NCI-H2107 (cell line): ENCODE measurements around the gene ADARB1.

Source experiments
- DNase-seq: peaks from one replicate; lab custom pipeline; 2025; lab: John Stamatoyannopoulos, UW

Gene ADARB1

DNA sequence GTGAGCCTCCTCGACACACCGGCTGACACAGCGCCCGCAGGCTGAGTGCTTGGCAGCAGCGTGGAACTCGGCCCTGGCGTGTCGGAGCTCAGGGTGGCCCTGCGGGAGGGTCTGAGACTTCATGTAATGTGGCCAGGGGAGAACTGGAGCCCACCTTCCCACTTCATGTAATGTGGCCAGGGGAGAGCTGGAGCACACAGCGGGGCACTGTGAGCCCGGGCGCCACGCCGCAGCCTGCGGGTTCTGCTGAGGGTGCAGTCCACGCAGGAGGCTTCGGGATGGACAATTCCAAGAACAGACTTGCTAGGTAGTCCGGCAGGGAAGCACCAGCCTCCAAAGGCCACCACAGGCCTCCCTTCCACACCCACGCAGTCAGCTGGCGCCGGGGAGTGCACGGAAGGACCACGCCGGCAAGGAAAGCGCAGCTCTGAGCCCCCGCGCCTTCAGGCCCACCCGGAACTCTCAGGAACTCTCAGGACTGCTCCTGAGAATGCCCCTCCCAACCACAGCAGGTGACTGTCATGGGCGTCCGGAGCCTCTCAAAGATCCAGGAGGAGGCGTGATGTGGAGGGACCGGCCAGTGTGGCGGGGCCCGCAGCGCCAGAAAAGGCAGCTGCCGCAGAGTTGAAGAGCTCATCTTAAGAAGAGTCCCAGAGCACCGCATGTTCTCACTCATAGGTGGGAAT is 19.3 kb upstream of the ADARB1 start:
- DNase-seq, result no peak

DNA sequence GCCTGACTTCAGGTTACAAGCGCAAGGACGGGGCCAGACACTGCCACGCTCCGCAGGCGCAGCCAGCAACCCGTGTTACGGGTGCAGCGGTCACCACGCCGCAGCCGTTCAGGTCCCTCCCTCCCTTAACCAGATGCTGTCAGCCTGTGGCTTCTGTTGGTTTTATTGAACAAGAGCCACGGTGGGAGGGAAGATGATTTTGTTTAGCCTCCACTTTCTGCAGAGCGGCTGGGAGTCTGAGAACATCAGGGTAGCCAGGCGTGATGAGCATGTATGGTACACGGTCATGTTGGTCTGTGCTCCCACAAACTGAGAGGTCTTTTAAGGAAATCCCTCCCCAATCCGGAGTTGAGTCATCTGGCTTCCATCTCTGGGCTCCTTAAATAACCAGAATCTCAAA is 18.5 kb upstream of the ADARB1 start:
- DNase-seq, result no peak

DNA sequence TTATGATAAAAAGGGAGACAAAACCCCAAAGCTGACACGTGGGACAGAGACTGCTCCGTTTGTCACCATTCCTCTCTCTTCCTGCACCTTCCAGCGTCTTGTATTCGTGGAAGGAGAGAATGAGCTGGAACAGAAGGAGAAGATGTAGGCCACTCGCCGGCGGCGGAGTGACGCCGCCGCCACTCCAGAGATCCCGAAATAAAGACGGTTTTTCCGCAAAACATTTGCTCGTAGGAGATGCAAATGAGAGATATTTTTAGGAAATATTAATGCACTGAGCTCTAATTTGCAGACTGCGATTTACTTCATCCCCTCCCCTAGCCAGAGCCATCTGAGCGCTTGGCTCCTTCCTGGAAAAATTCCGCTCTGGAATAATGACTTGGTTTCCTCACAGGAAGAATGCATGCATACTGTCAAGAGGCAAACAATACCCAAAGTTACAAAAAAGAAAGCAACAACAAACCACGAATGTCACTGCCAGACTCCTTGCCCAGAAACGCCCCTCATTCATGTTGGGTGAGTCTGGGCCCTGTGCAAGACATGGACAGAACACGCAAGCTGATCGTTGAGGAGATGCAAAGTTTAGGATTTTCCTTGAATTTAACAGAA is 18.0 kb upstream of the ADARB1 start:
- no peak for DNase-seq

DNA sequence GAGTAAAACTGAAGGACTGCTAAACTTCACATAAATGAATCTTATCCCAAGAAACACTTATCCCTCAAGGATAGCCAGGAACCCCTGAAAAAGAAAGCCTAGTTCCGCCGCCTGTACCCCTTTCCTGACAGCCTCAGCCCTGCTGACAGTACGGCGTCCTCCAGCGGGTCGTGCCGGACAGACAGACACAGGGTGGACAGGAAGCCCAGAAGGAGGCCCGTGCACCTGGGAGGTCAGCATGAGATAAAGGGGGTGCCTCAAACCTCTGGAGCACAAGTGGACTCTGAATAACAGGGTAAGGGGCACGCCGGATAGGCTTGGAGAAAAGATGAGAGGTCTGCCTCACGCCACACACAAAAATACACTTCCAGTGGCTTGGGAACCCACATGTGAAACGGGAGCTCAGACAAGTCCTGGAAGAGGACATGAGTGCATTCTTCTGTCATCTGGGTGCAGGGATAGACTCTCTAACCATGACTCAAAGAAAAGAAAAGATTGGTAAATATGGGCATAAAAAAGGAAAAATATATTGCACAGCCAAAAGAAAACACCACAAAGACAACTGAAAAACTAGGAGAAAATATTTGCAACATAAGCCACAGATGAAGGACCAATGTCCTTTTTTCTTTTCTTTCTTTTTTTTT is 17.3 kb upstream of the ADARB1 start:
- no peak for DNase-seq

DNA sequence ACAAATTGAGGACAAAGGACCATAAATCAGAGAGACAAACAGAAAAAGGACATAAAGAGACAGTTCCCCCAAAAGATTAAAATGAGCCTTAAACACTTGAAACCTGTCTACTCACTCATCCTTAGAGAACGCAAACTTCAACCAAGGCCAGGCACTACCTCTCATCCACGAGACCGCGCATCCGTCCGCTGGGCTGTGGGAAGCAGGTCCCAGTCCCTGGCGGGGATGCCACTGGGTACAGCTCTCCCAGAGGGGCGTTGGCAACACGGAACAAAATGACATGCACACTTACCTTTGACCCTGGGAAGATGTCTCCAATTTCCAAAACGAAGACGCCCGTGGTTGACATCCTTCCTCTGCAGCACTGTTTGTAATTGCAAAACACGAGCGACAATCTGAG is 16.5 kb upstream of the ADARB1 start:
- no peak for DNase-seq

DNA sequence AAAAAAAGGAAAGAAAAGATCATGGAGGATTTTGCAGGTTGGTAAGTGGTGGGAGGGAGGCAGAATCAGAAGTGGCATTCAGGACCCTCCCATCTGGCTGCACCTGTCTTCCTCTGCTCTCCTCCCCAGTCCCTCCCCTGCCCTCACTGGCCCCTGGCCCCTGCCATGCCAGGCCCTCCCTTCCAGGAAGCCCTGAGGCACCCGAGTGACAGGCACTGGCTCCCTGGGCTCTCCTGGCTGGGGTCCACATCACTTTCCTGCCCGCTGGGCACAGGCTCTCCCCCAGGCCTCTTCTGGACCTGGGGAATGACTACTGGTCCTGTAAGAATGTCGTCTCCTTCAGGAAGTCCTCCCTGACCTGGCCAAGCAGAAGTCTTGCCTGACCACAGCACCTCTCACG is 15.3 kb upstream of the ADARB1 start:
- DNase-seq, result no peak

DNA sequence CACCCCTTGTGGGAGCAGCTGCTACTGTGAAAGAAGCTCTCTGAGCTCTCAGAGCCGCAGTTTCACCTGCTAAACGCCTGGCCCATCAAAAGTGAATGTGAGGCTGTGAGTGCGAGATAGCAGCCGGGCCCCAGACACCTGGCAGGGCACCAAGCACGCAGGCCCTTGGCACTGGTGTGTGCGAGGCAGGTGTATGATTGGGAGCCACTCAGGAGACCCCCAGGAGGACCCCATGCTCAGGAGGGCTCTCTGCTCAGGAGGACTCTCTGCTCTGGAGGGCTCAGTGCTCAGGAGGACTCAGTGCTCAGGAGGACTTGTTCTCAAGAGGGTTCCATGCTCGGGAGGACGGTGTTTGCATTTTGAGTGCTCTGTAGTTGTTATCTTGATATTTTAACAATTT is 14.3 kb upstream of the ADARB1 start:
- no peak for DNase-seq

DNA sequence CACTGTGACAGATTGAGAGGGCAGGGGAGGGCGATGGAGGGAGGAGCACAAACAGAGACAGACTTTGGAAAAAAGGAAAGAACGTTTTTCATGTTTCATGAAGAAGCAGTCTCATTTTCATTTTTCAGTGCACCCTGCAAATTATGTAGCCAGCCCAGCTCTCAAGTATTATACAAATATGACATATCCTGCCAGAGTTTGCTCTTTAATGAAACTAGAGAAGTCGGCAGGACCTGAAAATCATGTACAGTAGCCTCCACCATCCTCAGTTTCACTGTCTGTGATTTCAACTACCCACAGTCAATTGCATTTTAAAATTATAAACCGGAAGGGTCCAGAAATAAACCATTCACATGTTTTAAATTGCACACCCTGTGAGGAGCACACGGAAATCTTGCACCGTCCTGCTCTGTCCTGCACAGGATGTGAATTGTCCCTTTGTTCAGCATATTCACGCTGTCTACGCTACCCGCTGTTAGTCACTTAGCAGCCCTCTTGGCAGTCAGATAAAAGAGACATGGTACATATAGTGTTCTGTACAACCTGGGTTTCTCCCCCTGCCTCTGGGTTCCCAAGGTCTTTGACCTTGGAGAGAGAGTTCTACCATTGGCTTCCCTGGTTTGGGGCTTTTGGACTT is 13.6 kb upstream of the ADARB1 start:
- no peak for DNase-seq

DNA sequence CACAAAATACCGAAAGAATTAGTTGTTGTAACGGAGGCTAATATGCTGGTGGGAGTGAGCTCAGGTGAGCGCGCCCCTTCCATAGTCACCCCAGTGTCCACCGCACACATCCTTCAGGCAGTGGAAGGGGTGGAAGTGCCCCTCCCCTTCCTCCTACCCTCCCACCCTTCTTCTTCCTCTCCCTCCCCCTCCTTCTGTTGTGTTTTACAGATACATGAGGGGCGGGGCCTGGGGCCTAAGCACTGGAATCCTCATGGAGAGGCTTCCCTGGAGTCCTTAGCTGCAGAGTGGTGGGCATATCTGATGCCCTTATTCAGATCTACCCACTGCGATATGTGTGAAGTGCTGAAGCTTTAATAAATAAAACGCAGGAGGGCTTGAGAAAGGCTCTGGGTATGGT is 10.3 kb upstream of the ADARB1 start:
- DNase-seq, result no peak

DNA sequence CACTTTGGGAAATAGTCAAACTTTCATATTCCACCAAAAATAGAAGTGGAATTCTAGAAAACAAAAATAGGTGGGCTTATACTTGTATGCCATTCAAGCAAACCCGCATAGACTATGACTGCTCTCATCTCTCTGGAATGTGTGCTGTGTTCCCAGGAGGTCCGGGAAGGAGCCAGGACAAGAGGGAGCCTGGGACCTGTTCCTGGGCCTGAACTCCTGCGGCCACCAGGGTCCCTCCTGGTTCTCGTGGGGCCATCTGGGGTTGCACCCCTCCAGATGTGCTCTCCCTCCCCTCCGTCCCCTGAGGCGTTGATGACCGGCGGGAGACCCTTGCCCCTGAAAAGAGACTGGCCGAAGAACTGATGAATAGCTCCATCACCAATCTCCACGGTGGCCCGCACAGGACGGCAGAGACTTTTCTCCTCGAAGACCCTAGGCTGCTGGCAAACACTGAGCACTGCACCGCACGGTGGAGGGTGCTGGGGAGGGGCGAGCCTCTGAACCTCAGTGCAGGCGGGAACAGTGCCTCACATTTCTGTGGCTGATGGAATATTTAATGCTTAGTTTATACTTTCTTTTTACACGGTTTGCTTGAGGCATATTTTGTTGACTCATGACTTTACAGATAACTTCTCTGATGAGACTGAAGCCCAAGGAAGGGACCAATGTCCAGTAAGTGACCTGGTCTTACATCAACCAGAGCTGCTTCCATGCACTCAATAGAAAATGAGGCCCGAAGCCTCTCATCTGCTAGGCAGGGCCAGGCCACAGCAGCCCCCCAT is 9.6 kb upstream of the ADARB1 start:
- DNase-seq, result no peak

DNA sequence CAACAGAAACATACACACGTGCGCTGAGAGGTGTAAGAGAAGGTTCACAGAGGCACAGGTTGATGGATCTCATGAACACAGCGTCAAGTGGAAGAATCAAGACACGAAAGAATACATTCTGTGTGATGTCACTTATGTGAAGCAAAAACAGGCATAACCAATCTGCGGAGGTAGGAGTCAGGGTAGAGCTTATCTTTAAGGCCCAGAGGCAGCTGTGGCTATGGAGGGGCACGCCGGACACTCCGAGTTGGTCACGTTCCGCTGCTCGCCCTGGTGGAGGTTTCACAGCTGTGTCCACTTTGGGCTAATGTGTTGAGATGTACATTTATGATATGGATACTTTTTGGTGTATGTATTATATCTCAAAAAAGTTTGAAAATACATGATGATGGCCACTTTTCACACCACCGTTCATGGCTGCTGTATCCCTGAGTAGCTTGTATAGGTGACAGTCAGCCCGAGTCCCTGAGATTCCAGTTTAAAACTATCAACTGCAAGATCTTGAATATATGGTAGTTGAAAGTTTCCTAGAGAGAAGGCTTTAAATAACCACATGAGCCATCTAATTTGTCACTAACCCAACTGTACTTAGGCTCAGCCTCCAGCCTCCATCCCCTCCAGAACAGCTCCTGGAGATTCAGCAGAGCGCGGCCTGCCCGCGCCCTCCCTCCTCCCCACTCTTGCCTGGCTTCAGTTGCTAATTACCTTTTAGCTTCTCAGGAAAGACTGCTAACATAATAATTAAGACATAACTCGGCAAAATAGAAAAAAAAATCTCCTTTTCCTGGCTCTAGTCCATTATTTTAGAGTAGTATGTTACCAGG is 6.7 kb upstream of the ADARB1 start:
- DNase-seq, result no peak

DNA sequence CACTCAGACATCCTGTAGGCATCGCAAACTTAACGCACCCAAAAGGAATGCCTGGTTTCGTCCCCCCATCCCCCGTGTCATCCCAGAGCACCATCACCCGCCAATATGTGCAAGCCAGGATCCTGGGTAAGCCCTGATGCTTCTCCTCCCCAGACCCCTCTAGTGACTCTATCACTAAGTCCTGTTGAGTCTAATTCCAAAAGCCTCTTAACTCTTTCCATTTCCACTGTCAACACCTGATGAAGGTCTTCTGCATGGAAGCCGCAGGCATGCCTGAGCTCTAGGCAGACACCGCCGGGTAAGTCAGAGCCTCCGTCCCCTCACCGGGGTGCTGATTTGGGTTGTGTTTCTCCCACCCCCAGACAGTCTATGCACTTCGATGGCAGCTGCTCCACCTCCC is 5.3 kb upstream of the ADARB1 start:
- no peak for DNase-seq

DNA sequence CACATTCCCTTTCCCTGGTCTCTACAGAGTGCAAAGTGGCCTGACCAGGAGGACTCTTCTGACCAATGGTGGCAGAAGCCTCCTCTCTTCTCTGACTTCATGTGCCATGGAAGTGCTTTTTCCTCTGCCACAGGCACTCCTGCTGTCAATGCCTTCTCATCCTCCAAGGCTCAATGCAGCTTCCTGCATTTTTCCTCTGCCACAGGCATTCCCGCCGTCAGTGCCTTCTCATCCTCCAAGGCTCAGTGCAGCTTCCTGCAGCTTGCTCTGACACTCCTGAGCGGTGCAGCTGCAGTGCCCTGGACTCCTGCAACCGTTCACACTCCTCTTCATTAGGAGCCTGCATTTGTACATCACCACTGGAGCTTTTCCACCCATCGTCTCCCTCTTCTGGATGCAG is 4.7 kb upstream of the ADARB1 start:
- no peak for DNase-seq

DNA sequence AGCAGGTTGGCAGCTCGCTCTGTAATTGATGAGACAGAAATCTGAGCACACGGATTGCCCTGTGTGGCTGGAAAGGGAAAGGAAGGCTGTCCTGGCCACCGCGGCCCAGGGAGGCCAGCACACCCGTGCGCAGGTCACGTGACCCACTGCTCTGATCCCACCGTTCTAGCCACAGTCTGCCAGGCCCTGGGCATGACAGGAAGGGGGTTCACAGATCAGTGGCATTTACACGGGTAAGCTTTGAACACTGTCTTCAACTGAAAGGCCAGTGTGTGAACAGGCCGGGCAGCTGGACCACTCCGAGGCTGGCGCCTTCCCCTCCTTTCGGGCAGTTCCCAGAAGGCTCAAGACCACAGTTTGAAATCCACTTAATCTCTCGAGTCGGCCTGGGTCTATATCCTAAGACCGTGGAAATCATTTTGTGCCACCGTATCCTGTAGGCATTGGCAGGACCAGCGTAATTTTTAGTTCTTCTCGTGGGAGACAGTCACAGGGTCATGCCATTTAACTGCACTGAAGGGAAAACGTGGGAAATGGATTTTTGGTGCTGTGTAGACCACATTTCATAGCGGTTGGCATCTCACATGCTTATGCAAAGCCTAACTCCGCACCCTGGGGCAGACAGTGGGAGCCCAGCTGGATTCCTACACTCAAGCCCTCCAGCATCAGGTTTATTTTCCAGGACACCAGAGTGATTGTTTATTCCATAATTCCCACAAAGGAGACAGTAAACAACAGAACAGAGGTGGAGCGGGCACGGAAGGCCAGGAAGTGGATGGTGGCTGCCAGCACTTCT is 3.1 kb upstream of the ADARB1 start:
- no peak for DNase-seq

DNA sequence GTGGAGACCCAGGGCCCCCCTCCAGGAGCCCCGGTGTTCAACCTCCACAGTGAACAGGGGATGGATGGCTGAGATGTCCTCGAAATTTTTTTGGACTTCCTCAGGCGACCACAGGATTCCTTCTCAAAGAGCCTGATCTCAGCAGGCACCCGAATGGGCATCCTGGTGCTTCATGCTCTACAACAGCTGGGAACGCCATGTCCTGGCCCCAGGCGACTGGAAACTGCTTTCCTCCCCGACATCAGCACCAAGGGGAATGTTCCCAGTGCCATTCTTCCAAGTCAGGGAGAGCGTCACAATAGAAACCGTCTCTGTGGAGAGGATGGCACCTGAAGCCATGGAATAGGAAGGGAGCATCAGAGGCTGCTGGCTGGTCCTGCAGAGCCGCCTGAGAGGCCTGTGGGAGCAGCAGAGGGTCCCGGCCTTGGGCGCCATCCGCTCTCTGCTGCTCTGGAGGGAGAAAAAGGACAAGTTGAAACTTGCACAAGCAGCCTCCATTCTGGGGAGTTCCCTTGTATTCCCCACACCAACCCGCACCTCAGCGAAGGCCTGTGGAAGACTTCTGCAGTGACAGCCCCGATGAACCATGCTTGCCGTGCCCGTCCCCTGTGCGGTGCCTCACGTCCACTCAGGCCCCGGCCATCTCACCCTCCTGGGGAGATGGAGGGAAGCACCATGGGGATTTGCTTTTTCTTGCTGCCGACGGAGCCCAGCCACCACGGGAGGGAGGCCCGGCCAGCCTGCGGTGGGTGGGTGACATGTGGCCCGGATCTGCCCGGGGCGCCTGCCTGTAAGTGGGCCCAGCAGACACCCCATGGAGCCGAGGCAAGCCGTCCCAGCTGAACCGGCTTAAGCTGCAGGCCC is 2.3 kb upstream of the ADARB1 start:
- DNase-seq, result no peak

DNA sequence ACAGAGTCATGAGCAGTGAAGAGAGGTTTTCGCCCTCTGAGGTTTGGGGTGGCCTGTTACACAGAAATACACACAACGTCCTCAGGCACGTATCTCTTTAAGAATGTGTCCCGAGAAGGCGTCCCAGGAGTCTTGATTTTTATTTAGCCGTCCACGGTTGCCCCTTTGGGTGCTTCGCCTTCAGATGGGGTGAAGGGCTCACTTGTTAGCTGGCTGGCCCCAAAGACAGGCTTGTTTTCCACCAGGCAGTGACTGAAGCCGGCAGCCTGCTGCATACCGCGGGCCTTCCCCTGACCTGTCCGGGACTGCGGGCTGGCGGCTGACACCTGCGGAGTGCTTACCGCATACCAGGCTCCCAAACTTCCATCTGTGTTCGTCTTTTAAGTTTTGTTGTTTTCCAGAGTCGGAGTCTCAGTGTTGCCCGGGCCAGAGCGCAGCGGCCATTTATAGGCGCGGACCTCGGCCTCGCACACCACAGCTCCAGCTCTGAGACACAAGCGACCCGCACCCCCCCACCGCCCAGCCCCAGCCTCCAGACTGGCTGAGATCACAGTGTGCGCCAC is 1.6 kb upstream of the ADARB1 start:
- DNase-seq, result no peak

DNA sequence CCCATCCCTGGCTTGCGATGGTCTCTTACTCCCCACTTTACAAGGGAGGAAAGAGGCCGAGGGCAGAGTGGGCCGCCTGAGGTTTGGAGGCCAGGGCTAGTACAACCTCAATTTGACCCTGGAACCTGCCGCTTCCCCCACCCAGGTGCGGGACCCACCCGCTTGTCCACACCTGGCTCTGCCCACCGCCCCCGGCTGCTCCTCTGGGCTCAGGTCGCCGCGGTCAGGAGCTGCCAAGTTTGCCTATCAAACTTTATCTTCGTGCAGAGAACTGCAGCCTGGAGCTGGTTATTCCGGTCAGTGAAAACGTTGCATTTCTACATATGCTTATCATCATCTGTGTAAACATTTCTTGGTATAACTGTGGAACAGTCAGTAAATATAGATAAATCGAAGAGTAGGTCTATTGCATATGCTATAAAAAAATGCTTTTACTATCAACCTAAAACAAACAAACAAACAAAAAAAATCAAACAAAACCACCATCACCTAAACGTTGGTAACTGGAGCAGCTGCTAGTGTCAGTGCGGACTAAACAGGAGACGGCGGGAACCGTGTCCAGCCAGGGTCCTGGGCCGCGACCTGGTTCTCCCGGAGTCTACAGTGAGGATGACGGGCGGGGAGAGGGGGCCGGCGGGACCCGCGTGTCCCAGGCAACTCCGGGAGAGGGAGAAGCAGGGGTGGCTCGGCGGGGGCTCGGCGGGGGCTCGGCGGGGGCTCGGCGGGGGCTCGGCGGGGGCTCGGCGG is 906 bp upstream of the ADARB1 start:
- DNase-seq, result no peak

DNA sequence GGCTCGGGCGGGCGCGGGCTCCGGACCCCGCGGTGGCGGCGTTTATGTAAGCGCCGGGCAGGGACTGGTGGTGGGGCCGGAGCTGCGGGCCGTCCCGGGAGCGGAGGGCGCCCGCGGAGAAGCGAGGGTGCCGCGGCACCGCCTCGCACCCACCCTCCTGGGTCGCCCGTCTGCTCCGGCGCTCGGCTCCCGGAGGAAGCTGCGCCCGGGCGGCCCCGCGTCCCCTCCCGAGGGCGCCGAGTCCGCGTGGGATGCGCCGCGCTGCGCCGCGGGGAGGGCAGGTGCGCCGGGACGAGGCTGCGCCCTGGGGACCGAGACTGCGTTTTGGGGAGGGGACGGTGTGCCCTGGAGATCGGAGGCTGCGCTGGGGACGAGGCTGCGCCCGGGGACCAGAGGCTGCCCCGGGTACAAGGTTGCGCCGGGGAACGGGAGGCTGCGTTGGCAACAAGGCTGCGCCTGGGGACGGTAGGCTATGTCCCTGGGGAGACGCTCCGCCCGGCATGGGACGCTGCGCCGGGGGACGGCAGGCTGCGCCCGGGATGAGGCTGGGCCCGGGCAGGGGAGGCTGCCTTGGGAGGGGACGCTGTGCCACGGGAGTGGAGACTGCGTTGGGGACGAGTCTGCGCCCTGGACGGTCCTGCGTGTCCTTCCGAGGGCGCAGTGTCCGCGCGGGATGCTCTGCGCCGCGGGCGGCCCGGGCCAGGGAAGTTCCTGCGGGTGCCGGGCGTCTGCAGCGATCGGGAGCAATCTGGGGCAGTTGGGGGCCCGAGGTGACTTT is 627 bp downstream of the ADARB1 start:
- no peak for DNase-seq
